Choroid plexus epithelial cell (primary cell): ENCODE data around the gene PSMG4.

ENCODE experiments used
- DNase-seq: peaks from one replicate; pipeline ENCODE4 v3.0.0-alpha.2; 2010; ENCODE audit warnings: low read depth
- H3K4me3 ChIP-seq: 2 replicates; pipeline ENCODE4 v1.5.1; 2011; ENCODE audit warnings: low read depth, mild to moderate bottlenecking, control low read depth, low read length, moderate library complexity
- TF ChIP-seq, protein P1 (sequence below): conservative IDR thresholded peaks from 2 replicates; pipeline ENCODE4 v1.5.1; 2011; ENCODE audit warnings: low read depth, mild to moderate bottlenecking, control low read depth, inconsistent platforms, low read length, moderate library complexity

The PSMG4 gene

GRCh38 chr6:3308106-3308505 lies 49.4 kb downstream of the PSMG4 start:
- no peak overlapping the region for H3K4me3 ChIP-seq
- DNase-seq: no peak
- TF ChIP-seq, protein P1, sequence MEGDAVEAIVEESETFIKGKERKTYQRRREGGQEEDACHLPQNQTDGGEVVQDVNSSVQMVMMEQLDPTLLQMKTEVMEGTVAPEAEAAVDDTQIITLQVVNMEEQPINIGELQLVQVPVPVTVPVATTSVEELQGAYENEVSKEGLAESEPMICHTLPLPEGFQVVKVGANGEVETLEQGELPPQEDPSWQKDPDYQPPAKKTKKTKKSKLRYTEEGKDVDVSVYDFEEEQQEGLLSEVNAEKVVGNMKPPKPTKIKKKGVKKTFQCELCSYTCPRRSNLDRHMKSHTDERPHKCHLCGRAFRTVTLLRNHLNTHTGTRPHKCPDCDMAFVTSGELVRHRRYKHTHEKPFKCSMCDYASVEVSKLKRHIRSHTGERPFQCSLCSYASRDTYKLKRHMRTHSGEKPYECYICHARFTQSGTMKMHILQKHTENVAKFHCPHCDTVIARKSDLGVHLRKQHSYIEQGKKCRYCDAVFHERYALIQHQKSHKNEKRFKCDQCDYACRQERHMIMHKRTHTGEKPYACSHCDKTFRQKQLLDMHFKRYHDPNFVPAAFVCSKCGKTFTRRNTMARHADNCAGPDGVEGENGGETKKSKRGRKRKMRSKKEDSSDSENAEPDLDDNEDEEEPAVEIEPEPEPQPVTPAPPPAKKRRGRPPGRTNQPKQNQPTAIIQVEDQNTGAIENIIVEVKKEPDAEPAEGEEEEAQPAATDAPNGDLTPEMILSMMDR: no peak

- H3K4me3 ChIP-seq: no peak overlapping the region
- TF ChIP-seq, protein P1: no peak
- DNase-seq: no peak
These were observed 50.8 kb downstream of the PSMG4 start for GRCh38 chr6:3309391-3310050.

GRCh38 chr6:3310051-3310448 lies 51.3 kb downstream of the PSMG4 start:
- H3K4me3 ChIP-seq: no peak overlapping the region
- TF ChIP-seq, protein P1: no peak

GRCh38 chr6:3310703-3311102 lies 52.0 kb downstream of the PSMG4 start:
- TF ChIP-seq, protein P1: no peak
- H3K4me3 ChIP-seq: no peak overlapping the region
- no peak for DNase-seq

More at GRCh38 chr6:3310051-3310448, 51.3 kb downstream of the PSMG4 start:
- no peak for DNase-seq

DNA sequence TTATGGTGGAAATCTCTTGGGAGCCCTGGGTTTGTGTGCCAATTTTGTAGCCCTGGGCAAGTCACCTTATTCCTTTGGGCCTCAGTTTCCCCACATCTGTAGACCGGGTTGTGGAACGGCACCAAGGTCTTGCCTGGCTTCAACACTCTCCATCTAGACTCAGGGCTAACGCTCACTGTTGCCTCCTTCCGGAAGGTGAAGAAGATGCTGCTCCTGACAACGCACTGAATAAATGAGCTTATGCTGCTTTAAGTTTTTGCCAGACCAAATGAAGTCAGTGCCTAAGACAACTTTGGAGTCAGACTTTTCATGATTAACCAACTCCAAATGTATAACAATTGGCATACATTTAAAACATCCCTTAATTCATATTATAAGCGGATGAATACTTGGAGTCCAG lies 53.1 kb downstream of the PSMG4 start:
- H3K4me3 ChIP-seq: no peak overlapping the region
- TF ChIP-seq, protein P1: no peak
- DNase-seq: no peak

GRCh38 chr6:3312604-3313231 lies 54.0 kb downstream of the PSMG4 start:
- TF ChIP-seq, protein P1: no peak
- no peak for DNase-seq
- H3K4me3 ChIP-seq: no peak overlapping the region

GRCh38 chr6:3314176-3314575 lies 55.4 kb downstream of the PSMG4 start:
- TF ChIP-seq, protein P1: no peak
- no peak overlapping the region for H3K4me3 ChIP-seq
- DNase-seq: no peak
